ENCODE measurements around the gene CD248. TPM values are rescaled to one million over a fixed set of nuclear protein-coding genes. Genes with fewer than 3 reads are reported as not detected.

CD248 gene
- total RNA-seq, 4 donors from 2014 or later = 6.3 to 23.5 (median 12.3) TPM

GRCh38 chr11:66333896-66334604, 17.2 kb upstream of the CD248 start:
- TF ChIP-seq, protein P1, sequence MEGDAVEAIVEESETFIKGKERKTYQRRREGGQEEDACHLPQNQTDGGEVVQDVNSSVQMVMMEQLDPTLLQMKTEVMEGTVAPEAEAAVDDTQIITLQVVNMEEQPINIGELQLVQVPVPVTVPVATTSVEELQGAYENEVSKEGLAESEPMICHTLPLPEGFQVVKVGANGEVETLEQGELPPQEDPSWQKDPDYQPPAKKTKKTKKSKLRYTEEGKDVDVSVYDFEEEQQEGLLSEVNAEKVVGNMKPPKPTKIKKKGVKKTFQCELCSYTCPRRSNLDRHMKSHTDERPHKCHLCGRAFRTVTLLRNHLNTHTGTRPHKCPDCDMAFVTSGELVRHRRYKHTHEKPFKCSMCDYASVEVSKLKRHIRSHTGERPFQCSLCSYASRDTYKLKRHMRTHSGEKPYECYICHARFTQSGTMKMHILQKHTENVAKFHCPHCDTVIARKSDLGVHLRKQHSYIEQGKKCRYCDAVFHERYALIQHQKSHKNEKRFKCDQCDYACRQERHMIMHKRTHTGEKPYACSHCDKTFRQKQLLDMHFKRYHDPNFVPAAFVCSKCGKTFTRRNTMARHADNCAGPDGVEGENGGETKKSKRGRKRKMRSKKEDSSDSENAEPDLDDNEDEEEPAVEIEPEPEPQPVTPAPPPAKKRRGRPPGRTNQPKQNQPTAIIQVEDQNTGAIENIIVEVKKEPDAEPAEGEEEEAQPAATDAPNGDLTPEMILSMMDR (IDR thresholded peaks at IDR 0.05) = no peak
- no peak for TF ChIP-seq POLR2A (IDR thresholded peaks at IDR 0.05)
- no peak for DNase-seq (ENCODE audit: low spot score in 2 of 2)
- 55 to 72% methylated on average over 25 to 26 of the region's 29 CpGs for WGBS, 2 donors
- no peak overlapping the region for H3K4me3 ChIP-seq (ENCODE audit: low read depth, poor library complexity, severe bottlenecking)
- intact Hi-C loops (cut with DNase I; ENCODE audit: low total_unique reads) = no loop called here

GRCh38 chr11:66333220-66333877, 16.5 kb upstream of the CD248 start:
- no peak for TF ChIP-seq POLR2A (IDR thresholded peaks at IDR 0.05)
- TF ChIP-seq, protein P1 (IDR thresholded peaks at IDR 0.05) = no peak
- no peak overlapping the region for H3K4me3 ChIP-seq (ENCODE audit: low read depth, poor library complexity, severe bottlenecking)
- intact Hi-C loops (cut with DNase I; ENCODE audit: low total_unique reads) = no loop called here
- DNase-seq (ENCODE audit: low spot score in 2 of 2) = no peak
- WGBS, 2 donors = 78 to 90% methylated on average over 9 to 14 of the region's 19 CpGs

DNA sequence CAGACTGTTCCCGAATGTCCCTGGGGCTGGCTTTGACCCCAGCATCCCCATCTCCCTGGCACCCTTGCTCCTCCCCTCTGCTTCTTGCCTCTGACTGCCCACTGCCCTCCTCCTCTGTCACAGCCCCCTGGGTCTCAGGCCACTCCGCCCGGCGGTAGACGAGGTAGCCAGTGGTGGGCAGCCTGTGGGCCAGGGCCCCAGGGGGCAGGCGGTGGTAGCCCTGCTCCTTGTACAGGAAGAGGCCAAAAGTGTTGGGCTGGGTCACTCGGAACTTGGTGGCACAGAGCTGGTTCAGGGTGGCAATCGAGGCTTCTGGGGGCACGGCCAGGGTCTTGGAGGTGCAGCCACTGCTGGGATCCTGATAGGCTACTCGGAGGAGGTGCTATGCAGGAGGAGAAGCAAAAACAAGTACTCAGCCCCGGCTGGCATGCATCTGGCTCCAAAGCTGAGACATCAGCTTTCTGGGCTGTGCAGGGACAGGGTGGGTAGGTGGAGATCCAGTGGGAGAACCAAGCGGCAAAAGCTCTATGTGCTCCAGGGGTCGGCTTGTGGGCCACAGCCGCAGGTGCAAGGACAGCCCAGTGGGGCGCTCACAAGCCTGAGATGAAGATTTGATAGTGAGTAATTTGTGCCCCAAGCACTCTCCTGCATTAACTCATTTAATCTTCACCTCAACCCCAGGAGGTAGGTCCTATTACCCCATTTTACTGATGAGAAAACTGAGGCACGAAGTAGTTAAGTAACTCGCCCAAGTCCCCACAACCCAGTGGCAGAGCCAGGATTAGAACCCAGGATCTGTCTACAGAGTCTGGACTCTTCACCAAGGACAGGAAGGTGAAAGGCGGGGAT, 15.8 kb upstream of the CD248 start:
- H3K4me3 ChIP-seq (ENCODE audit: low read depth, poor library complexity, severe bottlenecking) = no peak overlapping the region
- 79 to 80% methylated on average over 18 of the region's 18 CpGs for WGBS, 2 donors
- peak in 1 of 2 donors; percentile 83 for DNase-seq (ENCODE audit: low spot score in 2 of 2)
- intact Hi-C loops (cut with DNase I; ENCODE audit: low total_unique reads) = no loop called here
- no peak for TF ChIP-seq POLR2A (IDR thresholded peaks at IDR 0.05)
- TF ChIP-seq, protein P1 (IDR thresholded peaks at IDR 0.05) = no peak

DNA sequence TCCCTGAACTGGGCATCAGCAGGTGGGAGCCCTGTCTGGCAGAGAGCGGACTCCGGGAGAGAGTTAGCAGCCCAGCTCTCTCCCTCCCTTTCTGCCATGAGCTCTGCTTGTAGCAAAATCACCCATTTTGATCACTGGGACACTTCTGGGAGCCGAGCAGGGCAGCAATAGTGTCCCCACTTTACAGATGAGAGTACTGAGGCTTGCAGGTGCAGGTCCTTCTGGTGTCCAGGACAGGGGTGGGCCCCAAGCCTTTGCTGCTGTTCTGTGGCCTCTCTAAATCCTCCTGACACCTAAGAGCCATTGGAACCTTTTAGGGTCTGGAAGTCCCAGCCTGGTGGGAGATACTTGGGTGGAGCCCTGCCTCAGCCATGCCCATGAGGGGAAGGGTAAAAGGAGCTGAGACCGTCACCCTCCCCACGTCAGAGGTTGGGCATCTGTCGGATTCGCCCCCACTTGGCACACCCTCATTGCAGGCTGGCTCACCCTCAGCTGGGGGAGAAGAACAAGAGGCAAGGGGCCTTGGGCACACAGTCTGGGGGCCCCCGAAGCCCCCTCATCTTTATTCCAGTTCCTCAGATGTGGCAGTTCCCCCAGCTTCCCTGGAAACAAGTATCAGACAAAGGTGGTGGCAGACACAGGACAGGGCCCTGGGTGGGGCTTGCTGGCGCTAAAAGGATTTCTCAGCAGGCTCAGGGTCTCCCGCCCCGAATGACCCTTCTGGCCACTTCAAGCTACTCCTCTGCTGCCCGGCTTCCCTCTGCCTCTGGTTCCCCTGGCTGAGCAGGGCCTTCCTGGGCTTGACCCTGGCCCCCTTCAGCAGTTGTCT, 14.9 kb upstream of the CD248 start:
- 89 to 95% methylated on average over 12 of the region's 12 CpGs for WGBS, 2 donors
- TF ChIP-seq, protein P1 (IDR thresholded peaks at IDR 0.05) = no peak
- no peak for DNase-seq (ENCODE audit: low spot score in 2 of 2)
- no peak overlapping the region for H3K4me3 ChIP-seq (ENCODE audit: low read depth, poor library complexity, severe bottlenecking)
- intact Hi-C loops (cut with DNase I; ENCODE audit: low total_unique reads) = no loop called here

GRCh38 chr11:66330931-66331330, 14.1 kb upstream of the CD248 start:
- intact Hi-C loops (cut with DNase I; ENCODE audit: low total_unique reads) = no loop called here
- peak in 1 of 2 donors; percentile 84 for DNase-seq (ENCODE audit: low spot score in 2 of 2)
- 62 to 72% methylated on average over 9 to 10 of the region's 10 CpGs for WGBS, 2 donors
- TF ChIP-seq, protein P1 (IDR thresholded peaks at IDR 0.05) = no peak
- TF ChIP-seq POLR2A (IDR thresholded peaks at IDR 0.05) = no peak
- no peak overlapping the region for H3K4me3 ChIP-seq (ENCODE audit: low read depth, poor library complexity, severe bottlenecking)
